DMS 273 treated with DMSO at 0.1 percent for 48 hours (cell line): ENCODE measurements around the gene PIGC.

Experiments
- DNase-seq: peaks from one replicate; lab custom pipeline; 2025; lab: John Stamatoyannopoulos, UW

The PIGC gene

DNA sequence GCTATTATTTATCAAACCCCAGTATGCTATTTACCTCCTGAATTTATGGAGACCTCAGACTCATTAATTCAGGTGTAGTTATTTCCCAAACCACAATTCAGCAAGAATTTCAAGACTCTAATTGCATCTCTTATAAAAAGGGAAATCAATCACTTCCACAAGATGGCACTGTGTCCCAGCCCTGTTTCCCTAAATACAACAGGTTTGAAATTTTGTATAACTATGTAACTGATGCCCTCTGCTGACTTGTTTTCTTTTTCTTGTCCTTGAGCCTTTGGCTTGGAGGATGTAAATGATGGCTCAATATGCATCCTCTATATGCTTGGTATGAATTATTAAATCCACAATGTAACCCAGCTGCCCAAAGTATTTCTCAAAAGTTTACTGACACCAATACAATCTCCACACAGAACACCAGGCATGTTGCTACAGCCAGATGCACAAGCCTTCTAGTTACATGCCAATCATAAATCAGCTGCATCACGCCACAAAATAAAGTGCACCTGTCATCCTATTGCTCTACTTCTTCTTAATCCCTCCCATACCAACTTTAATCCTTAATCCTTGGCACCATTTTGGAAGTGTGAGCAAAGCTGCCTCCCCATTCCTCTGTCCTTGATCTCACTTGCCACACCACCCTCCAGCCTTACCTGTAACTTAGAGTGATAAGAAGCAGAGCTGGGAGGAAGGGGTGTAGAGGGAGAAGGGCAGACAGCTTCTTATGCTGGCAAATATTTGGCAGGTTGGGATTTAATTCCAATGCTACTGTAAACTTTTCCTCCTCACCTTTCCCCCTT, 14.3 kb downstream of the PIGC start:
- DNase-seq = peak; percentile 59

DNA sequence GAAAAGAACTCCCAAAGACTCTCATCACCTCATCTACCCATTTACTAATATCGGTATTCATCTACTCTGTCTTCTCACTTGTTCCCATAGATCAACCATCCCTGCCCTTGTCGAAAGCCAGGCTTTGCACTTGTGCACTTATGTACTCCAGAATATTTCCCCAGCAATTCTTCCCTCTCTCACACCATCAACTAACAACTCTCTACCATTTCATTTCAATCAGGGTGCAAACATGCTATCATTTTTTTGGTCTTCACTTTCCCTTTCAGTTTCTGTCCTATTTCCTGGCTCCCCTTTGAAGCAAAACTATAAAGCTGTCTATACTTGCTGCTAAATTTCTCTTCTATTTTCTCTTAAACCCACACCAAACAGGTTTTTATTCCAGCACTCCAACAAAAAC, 16.7 kb downstream of the PIGC start:
- no peak for DNase-seq

DNA sequence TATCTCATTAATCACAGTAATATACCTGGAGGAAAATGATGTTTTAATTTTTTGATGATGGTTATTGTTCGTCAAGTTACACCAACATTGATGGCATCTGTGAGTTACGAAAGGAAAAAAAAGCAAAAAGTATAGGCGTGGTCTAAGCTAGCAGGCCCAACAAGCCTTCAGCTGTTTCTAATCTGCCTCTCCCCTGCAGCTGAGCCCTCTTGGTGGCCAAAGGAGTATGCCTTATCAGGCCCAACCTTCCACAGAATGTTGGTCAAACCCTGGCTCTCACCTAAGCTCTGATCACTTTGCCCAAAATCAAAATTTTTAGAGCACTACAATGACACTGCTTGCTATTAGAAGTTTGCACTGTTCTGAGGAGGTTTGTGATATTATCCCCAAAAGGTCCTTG, 18.5 kb downstream of the PIGC start:
- DNase-seq = no peak

DNA sequence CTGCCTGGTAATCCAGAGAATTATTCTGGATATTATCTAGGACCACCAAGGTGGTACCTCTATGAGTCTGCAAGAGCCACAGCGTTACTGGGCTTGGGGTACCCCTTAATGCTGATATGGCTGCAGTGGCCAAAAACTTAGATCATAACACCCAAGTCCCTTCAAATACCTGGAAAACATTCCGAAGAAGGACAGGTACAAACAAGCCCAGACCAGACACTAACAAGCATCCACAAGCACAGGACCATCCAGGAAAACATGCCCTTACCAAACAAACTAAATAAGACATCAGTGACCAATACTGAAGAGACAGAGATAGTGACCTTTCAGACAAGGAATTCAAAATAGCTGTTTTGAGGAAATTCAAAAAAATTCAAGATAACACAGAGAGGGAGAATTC, 20.5 kb downstream of the PIGC start:
- no peak for DNase-seq

DNA sequence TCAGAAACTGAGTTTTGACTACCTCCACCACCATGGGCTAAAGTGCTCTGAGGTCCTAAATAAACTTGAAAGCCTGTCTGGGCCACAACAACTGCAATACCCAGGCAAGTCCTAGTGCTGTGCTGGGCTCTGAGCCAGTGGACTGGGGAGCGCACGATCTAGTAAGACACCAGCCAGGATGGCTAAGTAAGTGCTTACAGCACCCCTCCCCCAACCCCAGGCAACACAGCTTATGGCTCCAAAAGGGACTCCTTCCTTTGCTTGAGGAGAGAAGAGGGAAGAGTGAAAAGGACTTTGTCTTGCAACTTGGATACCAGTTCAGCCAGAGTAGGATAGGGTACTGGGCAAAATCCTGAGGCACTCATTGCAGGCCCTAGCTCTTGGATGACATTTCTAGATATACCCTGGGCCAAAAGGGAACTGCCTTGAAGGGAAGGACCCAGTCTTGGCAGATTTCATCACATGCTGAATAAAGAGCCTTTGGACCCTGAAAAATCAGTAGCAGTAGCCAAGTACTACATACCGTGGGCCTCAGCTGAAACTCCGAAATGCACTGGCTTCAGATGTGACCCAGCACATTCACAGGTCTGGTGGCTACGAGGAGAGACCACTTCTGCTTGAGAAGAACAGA, 21.8 kb downstream of the PIGC start:
- DNase-seq = no peak

DNA sequence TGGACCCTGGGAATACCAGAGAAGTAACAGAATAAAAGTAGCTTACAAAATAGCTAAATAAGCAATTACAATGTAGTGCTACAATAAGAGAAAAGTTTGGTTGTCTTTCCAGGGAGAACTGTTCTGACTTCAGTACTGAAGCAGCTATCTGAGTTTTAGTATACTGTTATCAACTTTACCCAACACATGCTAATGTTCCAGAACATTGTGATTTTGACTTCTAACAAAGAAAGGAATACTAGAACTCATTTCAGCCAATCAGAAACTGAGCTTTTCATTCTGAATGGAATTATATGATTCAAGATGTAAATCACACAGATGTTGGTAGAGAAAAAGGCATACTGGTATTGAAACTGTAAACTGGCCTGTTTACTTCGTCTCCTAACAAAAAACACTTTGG, 23.5 kb downstream of the PIGC start, which contains the start of gene C1orf105:
Gene C1orf105 (plus strand): TSS at position 301 of the 400 bp plus-strand sequence. CDS start 201 bp downstream, outside the sequence.
- no peak for DNase-seq

DNA sequence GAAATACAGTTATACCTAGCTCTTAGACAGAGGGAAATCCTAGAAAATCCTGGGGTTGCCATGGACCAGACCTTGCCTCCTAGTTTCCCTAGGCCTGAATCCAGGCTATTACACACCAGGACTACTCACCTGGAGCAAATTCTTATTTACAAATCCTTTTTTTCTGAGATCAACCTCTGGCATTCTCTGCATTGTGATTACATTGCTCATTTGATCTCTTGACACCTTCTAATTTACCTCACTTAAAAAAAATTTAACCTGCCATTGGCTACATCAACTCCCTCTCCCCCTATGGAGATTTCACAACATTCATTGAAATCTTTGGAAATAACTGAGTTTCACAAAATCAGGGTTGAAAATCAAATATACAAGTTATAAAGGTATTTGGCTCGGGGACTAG, 26.3 kb downstream of the PIGC start:
- no peak for DNase-seq

DNA sequence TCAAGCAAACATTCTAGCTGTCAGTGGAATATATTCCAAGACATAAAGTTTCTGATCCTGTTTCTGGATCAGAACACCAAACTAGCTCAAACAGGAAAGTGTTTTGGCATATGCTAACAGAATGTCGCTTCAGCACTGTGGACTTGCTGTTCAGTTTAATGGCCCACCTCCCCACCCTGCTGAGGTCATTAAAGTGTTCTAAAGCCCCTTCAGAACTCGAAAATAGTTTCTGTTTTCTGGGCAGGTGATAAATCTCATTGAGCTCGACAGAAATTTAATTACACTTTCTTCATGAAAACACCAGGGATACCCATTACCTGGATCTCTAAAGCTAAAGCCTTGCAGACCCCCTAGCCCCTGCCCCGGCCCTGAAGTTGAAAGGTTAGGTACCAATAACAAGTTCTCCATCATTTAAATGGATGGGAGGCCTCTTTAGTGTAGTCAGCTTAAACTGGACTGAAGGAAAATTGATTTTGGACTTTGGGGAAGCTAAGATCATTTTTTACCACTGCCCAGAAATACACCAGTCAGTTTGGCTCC, 27.3 kb downstream of the PIGC start:
- DNase-seq = no peak

DNA sequence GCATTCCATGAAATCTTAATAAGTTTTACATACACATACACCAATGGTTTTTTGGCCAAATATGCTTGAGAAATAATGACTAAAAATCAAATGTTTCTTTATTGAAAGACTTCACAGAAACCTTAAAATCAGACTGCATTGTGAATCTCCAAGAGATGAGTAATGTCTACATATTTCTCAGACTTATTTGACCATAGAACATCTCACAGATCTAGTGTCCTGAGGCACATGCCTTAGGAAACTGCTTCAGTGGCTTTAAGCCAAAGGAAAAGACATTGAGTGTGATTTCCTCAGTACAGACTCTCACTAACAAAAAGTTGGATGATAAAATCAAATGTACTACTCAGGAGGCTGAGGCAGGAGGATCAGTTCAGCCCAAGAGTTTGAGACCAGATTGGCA, 29.5 kb downstream of the PIGC start:
- no peak for DNase-seq

DNA sequence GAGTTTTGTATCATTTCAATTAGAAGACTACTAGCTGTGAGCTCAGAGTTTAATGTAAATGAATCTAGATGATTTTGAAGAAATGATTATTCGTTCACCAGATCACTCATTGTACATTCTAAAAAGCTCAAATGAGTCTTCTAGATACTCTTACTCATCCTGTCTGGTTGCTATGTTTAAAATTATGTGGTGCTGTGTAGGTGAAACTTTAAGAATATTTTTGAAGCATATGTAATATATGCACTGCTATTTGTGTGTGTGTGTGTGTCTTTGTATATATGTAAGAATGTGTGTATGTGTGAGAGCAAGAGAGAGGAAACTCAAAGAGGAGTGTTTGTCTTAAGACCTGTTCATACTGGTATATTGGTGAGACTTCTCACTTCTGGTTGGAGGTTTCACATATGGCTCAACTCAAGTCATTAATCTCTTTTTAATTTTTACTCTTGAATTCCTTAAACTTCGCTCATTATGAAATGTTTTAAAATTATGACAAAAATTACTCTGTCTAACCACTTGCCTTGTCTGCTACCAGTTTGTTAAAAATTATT, 32.0 kb downstream of the PIGC start:
- DNase-seq = no peak

DNA sequence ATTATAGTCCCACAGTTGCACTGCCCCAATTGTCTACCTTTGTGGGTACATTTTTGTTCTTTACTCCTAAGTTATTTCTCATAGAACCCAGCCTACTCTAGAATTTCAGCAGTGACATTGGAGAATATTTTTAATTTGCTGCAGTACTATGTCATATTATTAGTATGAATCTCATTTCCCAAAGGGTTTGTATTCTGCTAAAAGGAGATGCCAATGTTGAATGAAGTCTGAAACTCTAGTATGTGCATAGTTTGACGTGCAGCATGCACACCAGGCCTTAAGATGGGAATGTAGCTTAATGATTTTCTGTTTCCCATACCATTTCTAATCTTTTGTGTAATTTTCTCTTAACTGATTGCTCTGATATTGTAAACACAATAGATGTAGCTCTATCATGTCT, 33.8 kb downstream of the PIGC start:
- no peak for DNase-seq

DNA sequence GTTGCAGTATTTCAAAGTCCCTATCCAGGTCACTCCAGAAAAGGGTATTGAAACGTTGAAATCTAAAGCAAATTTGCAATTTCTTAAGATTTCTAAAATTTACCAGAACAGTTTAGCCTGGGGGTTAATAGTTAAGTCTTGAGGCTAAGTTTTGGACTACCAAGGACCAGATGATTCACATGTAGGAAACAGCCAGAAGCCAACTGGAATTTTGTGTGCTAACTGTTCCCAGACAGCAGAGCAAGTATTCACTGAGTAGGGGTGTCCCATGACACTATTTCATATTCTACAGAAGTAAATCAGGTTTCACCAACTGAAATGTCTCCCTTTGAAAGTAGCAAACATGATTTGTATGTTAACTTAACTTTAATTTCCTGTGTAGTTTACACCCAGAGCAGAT, 34.9 kb downstream of the PIGC start:
- DNase-seq = no peak

DNA sequence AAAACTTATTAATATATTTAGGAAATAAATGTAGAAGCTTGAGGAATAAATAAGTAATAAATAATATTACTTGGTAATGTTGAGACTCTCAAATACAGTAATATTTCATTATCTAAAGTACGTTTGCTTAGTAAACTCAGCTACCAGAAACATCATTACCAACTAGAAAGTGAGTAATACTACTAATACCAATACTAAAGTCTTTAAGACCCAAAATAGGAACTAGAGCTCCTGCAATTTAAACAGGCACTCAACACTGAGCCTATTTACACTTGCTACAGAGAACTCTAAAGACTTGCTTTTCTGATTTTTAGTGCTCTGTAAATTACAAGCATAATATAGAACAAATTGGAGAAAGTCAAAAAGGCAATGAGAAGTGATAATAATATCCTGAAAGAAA, 36.9 kb downstream of the PIGC start:
- DNase-seq = no peak

DNA sequence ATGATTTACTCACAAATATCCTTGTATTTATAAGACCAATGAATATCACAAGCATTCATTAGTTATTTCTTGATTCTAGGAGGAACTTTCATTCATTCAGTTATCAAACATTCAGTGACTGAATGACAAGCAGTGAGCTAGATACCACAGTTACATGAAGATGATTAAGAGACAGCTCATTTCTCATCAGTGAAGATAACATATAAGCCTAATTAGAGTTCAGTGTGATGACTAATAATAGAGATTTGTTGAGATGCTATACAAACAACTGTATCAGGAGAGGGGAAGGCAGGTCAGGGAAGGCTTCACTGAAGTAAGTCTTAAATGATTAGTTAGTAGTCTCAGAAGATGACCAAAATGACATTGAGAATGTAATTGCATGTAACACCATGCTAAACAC, 38.0 kb downstream of the PIGC start:
- no peak for DNase-seq

DNA sequence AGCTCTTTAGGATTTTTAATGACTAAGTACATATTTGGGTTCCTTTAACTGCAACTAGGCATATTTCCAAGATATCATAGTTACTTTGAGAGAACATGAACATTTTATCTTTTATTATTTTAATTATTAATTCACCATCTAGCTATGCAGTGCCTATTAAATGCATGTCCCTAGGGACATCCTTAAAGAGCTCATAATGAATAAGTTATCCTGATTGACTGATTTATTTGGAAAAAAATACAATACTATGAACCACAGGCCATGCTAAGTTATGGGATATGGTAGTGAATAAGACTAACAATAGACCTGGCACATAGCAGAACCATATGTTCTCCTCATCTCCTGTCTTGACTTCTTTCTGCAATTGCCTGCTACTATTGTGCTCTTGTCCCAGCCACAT, 39.7 kb downstream of the PIGC start:
- DNase-seq = no peak

DNA sequence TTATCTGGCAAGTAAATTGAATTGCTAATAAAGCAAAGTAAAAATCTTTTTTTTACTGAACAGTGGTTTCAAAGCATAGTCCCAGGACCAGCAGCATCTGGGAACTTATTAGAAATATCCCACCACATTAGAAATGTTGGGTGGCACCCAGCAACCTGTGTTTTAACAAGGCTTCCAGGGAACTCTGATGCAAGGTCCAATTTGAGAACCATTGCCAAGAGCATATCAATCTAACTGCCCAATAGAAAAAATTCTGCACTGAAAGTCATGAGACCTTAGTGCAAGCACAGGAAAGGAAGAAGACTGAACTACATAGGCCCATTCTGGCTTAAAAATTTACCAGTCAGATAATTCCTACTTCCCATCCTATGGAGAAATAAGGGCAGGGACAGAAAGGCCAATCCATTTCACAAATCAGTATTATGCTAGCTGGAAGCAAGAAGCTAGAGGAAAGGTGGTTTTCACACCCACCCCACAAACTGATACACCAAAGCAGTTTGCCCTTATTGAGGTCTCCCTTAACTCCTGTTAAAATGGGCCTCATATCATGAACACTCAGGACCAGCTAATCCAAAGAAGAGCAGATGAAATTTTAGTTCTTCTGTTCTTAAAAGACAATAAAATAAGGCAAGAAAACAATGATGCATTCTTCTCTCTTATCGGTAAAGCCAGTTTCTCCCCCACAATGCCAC, 40.8 kb downstream of the PIGC start:
- no peak for DNase-seq

DNA sequence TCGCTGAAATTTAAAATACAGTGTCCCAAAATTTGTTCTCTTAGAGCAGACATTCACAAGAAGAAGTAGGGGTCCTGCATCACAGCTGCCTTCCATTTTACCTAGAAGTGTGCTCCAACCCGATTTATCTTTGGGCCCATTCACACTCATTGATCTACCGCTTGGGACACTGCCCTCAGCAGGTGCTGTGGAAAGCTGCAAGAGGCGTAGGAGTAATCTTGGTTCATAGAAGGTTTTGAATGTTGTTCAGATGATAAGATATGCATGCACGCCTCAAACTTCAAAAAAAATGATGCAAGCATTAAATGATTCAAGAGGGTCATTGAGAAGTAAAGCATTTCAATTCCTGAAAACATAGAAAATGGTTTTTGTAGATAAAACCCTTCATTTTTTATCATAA, 42.0 kb downstream of the PIGC start:
- DNase-seq = no peak

DNA sequence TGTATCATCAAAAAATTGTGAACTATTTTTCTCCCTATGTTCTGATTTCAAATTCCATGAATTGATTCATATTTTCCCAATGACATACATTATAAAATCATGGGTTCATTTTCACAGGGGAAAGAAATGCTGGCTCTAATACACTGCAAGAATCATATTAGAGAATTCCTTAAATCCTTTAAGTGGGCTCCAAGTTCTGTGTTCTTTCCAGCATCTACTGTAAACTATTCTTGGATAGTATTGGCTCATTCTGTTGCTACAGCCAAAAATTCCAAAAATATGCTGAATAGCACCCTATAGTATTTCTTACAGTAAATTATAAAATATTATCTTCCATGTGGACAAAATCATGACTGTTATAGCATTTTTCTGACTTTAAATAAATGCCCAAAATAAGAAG, 42.4 kb downstream of the PIGC start:
- DNase-seq = no peak

DNA sequence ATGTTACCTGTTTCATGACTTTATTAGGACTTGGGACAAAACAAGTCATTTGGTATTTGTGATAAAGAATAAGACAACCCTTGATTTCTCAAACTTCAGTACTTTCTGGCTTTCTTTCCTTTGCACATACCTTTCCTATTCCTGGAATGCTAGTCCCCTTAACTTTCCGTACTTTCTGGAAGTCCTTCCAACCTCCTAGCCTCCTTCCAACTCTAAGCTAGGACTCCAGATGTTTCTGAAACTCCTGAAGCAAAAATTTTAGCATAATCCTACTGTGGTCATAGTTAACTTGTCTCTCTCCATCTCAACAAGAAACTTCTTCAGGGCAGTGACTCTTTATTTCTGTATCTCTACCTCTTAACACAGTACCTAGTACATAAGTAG, 43.2 kb downstream of the PIGC start:
- no peak for DNase-seq

DNA sequence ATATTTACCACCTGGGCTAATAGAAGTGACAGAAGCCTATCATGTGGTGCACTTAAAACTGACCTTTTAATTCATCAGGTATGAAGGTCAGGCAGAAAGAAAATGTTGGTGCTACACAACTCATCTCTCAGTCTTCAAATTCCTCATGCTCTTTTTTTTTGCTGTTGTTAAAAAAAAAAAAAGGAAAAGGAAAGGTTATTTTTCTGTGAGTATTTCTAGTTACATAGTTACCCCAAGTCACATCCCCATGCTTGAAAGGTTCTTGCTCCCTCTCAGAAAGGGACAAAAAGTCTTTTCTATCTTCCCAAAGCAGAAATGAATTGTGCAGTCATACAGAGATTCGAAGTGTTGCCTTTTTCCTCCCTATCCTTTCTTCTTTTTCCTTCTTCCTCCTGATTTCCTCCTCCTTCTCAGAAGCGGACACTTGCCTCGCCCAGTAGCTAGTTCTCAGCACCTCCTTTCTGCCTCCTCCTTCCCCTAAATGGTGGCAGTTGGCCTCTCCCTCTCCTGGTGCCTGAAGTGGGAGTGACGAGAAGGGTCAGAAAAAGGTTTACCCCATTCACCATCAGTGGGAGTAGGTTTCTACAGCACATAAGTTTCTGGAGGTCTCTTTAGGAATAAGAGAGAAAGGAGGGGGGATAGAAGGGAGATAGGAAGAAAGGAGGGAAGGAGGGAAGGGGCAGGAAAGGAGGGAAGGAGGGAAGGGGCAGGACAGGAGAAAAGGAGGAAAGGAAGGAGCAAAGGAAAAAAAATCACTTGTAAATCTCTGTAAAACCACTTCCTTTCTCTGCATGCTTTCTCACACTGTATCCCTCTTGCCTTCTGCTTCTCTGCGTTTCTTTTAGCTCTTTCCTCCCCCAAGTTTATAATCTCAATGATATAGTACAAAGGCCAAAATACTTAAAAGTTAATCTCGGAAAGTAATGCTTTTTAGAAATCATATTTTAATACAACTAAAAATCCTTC, 43.8 kb downstream of the PIGC start:
- DNase-seq = no peak

DNA sequence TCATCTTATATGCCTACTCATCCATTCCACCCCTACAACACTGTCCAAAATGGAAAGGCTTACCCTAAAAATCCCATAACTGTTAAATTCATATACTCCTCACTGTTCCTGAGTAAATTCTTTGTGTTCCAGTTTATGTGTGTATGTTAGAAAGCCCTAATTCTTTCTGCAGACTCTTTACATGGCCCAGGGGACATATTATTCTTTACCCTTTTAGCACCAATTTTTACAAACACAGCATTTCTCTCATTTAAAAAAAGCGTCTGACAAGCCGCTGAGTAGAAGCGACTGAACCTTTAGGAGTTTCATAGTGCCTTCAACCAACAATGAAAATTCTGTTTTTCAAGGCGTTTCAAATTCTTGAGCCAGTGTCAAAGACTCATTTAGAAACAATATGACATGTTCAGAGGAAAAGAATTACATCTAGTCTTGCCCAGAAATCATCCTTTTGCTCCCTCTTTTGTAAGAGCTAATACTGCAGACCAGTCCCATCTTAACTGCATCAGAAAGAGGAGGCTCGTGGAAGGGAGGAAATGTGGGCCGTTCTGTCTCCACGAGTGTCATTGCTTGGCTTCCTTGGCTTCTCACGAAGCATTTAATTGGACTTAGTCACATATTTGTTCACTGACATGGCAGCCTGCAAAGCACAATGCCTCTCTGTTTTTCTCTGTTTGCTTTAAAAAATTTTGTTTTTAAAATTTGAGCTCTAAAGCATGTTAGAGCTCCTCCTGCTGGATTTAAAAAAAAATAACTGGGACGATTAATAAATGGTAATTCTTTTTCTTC, 44.7 kb downstream of the PIGC start:
- DNase-seq = peak; percentile 71
